SK-N-MC (cell line): ENCODE results near the gene FRMPD2.

ENCODE experiments used
- EZH2 ChIP-seq: fragments of 200-600 bp; sonication (generic); IDR thresholded peaks from one replicate; pipeline ENCODE4 v1.6.1; 2017; ENCODE audit warnings: antibody characterized with exemption
- POLR2AphosphoS5 ChIP-seq: IDR thresholded peaks from 2 replicates; pipeline ENCODE4 v1.6.1; 2012; ENCODE audit warnings: mild to moderate bottlenecking, low read depth, low read length, borderline replicate concordance

DNA sequence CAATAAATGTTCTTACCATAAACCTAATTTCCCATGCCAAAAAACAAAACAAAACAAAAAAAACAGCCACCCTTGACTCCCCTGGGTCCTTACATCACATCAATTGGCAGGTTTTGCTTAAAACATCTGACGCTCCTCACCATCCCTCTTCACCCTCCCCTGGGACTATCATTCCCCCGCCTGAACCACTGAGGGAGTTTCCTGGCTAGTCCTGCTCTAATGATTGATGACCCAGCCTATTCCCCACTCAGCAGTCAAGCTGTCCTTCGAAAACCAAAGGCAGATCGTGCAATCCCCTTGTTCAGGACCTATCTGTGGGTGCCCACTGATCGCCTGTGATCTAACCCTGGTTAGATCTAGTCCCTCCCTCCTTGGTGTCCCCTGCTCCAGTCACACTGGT is 11.2 kb upstream of the FRMPD2 start:
- TF ChIP-seq EZH2 = no peak
- no peak for TF ChIP-seq POLR2AphosphoS5
